MM.1S (cell line): ENCODE results near the gene PDCD2L.

Experiments
- DNase-seq: peaks from one replicate; pipeline ENCODE4 v3.0.0-alpha.2; 2015
- H2AFZ ChIP-seq: fragments of 300-600 bp; sonication (generic); 2 replicates; pipeline ENCODE4 v1.6.0; 2016; ENCODE audit warnings: antibody characterized with exemption, low read length
- H3F3A ChIP-seq: fragments of 300-600 bp; sonication (generic); 2 replicates; pipeline ENCODE4 v1.6.1; 2016; ENCODE audit warnings: mild to moderate bottlenecking, antibody characterized with exemption, low read length, moderate library complexity, mixed read lengths; ENCODE audit not compliant: insufficient read depth
- H3K27ac ChIP-seq: fragments of 300-600 bp; sonication (generic); 2 replicates; pipeline ENCODE4 v1.5.1; 2016; ENCODE audit warnings: mild to moderate bottlenecking, low read length
- H3K27me3 ChIP-seq: fragments of 300-600 bp; sonication (generic); replicated peaks from 2 replicates; pipeline ENCODE4 v1.6.0; 2016; ENCODE audit warnings: low read length; ENCODE audit not compliant: insufficient read depth
- H3K36me3 ChIP-seq: fragments of 300-600 bp; sonication (generic); replicated peaks from 2 replicates; pipeline ENCODE4 v1.6.1; 2016; ENCODE audit warnings: mild to moderate bottlenecking, low read length, mixed read lengths; ENCODE audit not compliant: insufficient read depth
- H3K4me1 ChIP-seq: fragments of 300-600 bp; sonication (generic); 2 replicates; pipeline ENCODE4 v1.6.1; 2016; ENCODE audit warnings: low read length, mixed read lengths
- H3K4me2 ChIP-seq: fragments of 300-600 bp; sonication (generic); 2 replicates; pipeline ENCODE4 v1.6.0; 2016; ENCODE audit warnings: low read depth, low read length
- H3K4me3 ChIP-seq: fragments of 300-600 bp; sonication (generic); 2 replicates; pipeline ENCODE4 v1.5.1; 2016; ENCODE audit warnings: low read length, mixed read lengths
- H3K79me2 ChIP-seq: fragments of 300-600 bp; sonication (generic); 2 replicates; pipeline ENCODE4 v1.6.1; 2016; ENCODE audit warnings: mixed run types, low read length, mixed read lengths
- H3K9ac ChIP-seq: fragments of 300-600 bp; sonication (generic); 2 replicates; pipeline ENCODE4 v1.6.1; 2016; ENCODE audit warnings: low read length, mixed read lengths
- H3K9me2 ChIP-seq: fragments of 300-600 bp; sonication (generic); replicated peaks from 2 replicates; pipeline ENCODE4 v1.6.1; 2016; ENCODE audit warnings: mild to moderate bottlenecking, low read length, mixed read lengths; ENCODE audit not compliant: insufficient read depth
- H3K9me3 ChIP-seq: fragments of 300-600 bp; sonication (generic); replicated peaks from 2 replicates; pipeline ENCODE4 v1.6.1; 2016; ENCODE audit warnings: mild to moderate bottlenecking, low read length, mixed read lengths; ENCODE audit not compliant: insufficient read depth
- H4K20me1 ChIP-seq: fragments of 300-600 bp; sonication (generic); 2 replicates; pipeline ENCODE4 v1.6.1; 2016; ENCODE audit warnings: mild to moderate bottlenecking, low read length, moderate library complexity, mixed read lengths; ENCODE audit not compliant: insufficient read depth
- CTCF ChIP-seq: fragments of 300-600 bp; sonication (generic); IDR thresholded peaks from 2 replicates; pipeline ENCODE4 v1.5.1; 2016; ENCODE audit warnings: antibody characterized with exemption, low read length, mixed read lengths
- EZH2 ChIP-seq: fragments of 300-600 bp; sonication (generic); optimal IDR thresholded peaks from 2 replicates; pipeline ENCODE3; 2017; ENCODE audit warnings: low read depth, mild to moderate bottlenecking, antibody characterized with exemption, low read length, mixed read lengths
- EZH2phosphoT487 ChIP-seq: fragments of 300-600 bp; sonication (generic); IDR thresholded peaks from 2 replicates; pipeline ENCODE4 v1.6.1; 2018; ENCODE audit warnings: antibody characterized with exemption, low read length

PDCD2L gene

GRCh38 chr19:34404109-34404909 lies at the start of gene PDCD2L:
PDCD2L (plus strand) TSS chr19:34404399; CDS start chr19:34404431, 32 bp downstream.
- peak within 1 kb of the TSS; percentile 69 for H3K27ac ChIP-seq
- peaks cover 32% of the 10 kb centered on the region for H3F3A ChIP-seq
- H4K20me1 ChIP-seq, result no peaks in the 10 kb centered on the region
- peaks cover 9% of the 10 kb centered on the region; the same call in 1 of the 2 replicates for H3K36me3 ChIP-seq
- peak within 1 kb of the TSS; percentile 99 for H3K4me3 ChIP-seq
- H3K27me3 ChIP-seq, result no peaks in the 10 kb centered on the region
- DNase-seq, result peak; percentile 91
- TF ChIP-seq EZH2phosphoT487 (no peak), EZH2 (no peak), CTCF (no peak)
- peak within 1 kb of the TSS; percentile 99 for H2AFZ ChIP-seq
- H3K9me3 ChIP-seq, result no peaks in the 10 kb centered on the region
- H3K4me1 ChIP-seq, result peaks cover 11% of the 10 kb centered on the region
- peak within 1 kb of the TSS; percentile 97 for H3K4me2 ChIP-seq
- peak within 1 kb of the TSS; percentile 91 for H3K9ac ChIP-seq
- peaks cover 50% of the 10 kb centered on the region for H3K79me2 ChIP-seq
- H3K9me2 ChIP-seq, result no peaks in the 10 kb centered on the region

GRCh38 chr19:34355201-34355600 lies 49.0 kb upstream of the PDCD2L start:
- no peak for DNase-seq
- no peak overlapping the region for H3K27ac ChIP-seq
- H3K27me3 ChIP-seq, result no peaks in the 10 kb centered on the region
- no peak overlapping the region for H3K4me2 ChIP-seq
- no peak overlapping the region for H3K9ac ChIP-seq
- H4K20me1 ChIP-seq, result no peaks in the 10 kb centered on the region
- no peaks in the 10 kb centered on the region for H3K9me2 ChIP-seq
- H3K36me3 ChIP-seq, result no peaks in the 10 kb centered on the region
- peaks cover 11% of the 10 kb centered on the region; the same call in 1 of the 2 replicates for H3F3A ChIP-seq
- H3K4me3 ChIP-seq, result no peak overlapping the region
- H3K4me1 ChIP-seq, result peaks cover 9% of the 10 kb centered on the region
- TF ChIP-seq CTCF, result no peak
- no peak for TF ChIP-seq EZH2
- no peak for TF ChIP-seq EZH2phosphoT487
- no peaks in the 10 kb centered on the region for H3K79me2 ChIP-seq
- no peaks in the 10 kb centered on the region for H3K9me3 ChIP-seq
- no peak overlapping the region for H2AFZ ChIP-seq

- Histone ChIP-seq H4K20me1 (no peaks in the 10 kb centered on the region), H3K27ac (no peak overlapping the region), H3K4me2 (no peak overlapping the region), H3K4me3 (no peak overlapping the region), H3K27me3 (no peaks in the 10 kb centered on the region), H3K9me2 (no peaks in the 10 kb centered on the region), H3F3A (peaks cover 15% of the 10 kb centered on the region; the same call in 1 of the 2 replicates), H3K79me2 (no peaks in the 10 kb centered on the region), H3K4me1 (peaks cover 9% of the 10 kb centered on the region), H3K9ac (no peak overlapping the region), H3K36me3 (no peaks in the 10 kb centered on the region), H3K9me3 (no peaks in the 10 kb centered on the region), H2AFZ (no peak overlapping the region)
- TF ChIP-seq EZH2phosphoT487, result no peak
- no peak for TF ChIP-seq EZH2
- TF ChIP-seq CTCF, result no peak
- DNase-seq, result no peak
Measured at GRCh38 chr19:34356875-34357274, 47.3 kb upstream of the PDCD2L start.
